Keratinocyte (primary cell): ENCODE measurements around the gene TSPOAP1. TPM values are rescaled to one million over a fixed set of nuclear protein-coding genes. Genes with fewer than 3 reads are reported as not detected.

Source experiments
- DNase-seq: peaks from one replicate; pipeline ENCODE4 v3.0.0-alpha.2; 2011; ENCODE audit warnings: low read depth, missing footprints, low spot score
- FAIRE-seq: peaks from 2 replicates; lab custom pipeline; 2011; peaks lifted over from hg19 to GRCh38; lab: Jason Lieb, UNC
- H2AFZ ChIP-seq: 2 replicates; pipeline ENCODE4 v1.6.0; 2012; ENCODE audit warnings: low read length, control low read depth, inconsistent platforms; ENCODE audit not compliant: control insufficient read depth
- H3K27ac ChIP-seq: 2 replicates; pipeline ENCODE4 v1.5.1; 2011; ENCODE audit warnings: low read length; ENCODE audit not compliant: control insufficient read depth, insufficient read depth
- H3K27me3 ChIP-seq: 3 replicates; pipeline ENCODE4 v1.6.0; 2011; ENCODE audit warnings: low read length; ENCODE audit not compliant: control insufficient read depth, insufficient read depth; ENCODE audit errors: extremely low read depth
- H3K36me3 ChIP-seq, 2 experiments: 2 replicates in 1 of 2; 3 replicates in 1 of 2; pipeline ENCODE4 v1.5.1; 2011; ENCODE audit warnings: low read length in 2 of 2, mild to moderate bottlenecking in 1 of 2; ENCODE audit not compliant: control insufficient read depth in 2 of 2, insufficient read depth in 2 of 2; ENCODE audit errors: extremely low read depth in 1 of 2
- H3K4me1 ChIP-seq: 3 replicates; pipeline ENCODE4 v1.5.1; 2011; ENCODE audit warnings: low read length; ENCODE audit not compliant: control insufficient read depth, insufficient read depth; ENCODE audit errors: extremely low read depth
- H3K4me2 ChIP-seq: 3 replicates; pipeline ENCODE4 v1.6.0; 2011; ENCODE audit warnings: low read depth, low read length; ENCODE audit not compliant: control insufficient read depth, insufficient read depth; ENCODE audit errors: extremely low read depth
- H3K4me3 ChIP-seq, 3 experiments: fragments of 200-600 bp in 1 of 3; sonication (generic) in 1 of 3; 2 replicates in 2 of 3; 3 replicates in 1 of 3; pipeline ENCODE4 v1.5.1; 2011 to 2016; ENCODE audit warnings: low read length in 3 of 3, mild to moderate bottlenecking in 3 of 3, control low read depth in 2 of 3, inconsistent platforms in 1 of 3, low read depth in 1 of 3, mixed read lengths in 1 of 3, mixed run types in 1 of 3, moderate library complexity in 1 of 3; ENCODE audit not compliant: control insufficient read depth in 2 of 3, insufficient read depth in 2 of 3; ENCODE audit errors: extremely low read depth in 1 of 3
- H3K79me2 ChIP-seq: 2 replicates; pipeline ENCODE4 v1.6.0; 2012; ENCODE audit warnings: low read length; ENCODE audit not compliant: control insufficient read depth, insufficient read depth
- H3K9ac ChIP-seq: 3 replicates; pipeline ENCODE4 v1.6.0; 2011; ENCODE audit warnings: low read length; ENCODE audit not compliant: control insufficient read depth, insufficient read depth; ENCODE audit errors: extremely low read depth
- H3K9me1 ChIP-seq: 3 replicates; pipeline ENCODE4 v1.6.0; 2011; ENCODE audit warnings: low read length; ENCODE audit not compliant: control insufficient read depth, insufficient read depth; ENCODE audit errors: extremely low read depth
- H3K9me3 ChIP-seq: 2 replicates; pipeline ENCODE4 v1.5.1; 2012; ENCODE audit warnings: low read depth, low read length; ENCODE audit not compliant: control insufficient read depth
- H4K20me1 ChIP-seq: 3 replicates; pipeline ENCODE4 v1.6.0; 2011; ENCODE audit warnings: low read length; ENCODE audit not compliant: control insufficient read depth, insufficient read depth; ENCODE audit errors: extremely low read depth
- CTCF ChIP-seq, 3 experiments: IDR thresholded peaks in 1 of 3; conservative IDR thresholded peaks in 1 of 3; optimal IDR thresholded peaks in 1 of 3; 2 replicates in 2 of 3; 3 replicates in 1 of 3; pipeline versions ENCODE3 to v1.5.1; 2011; ENCODE audit warnings: low read length in 3 of 3, mild to moderate bottlenecking in 3 of 3, moderate library complexity in 2 of 3, control low read depth in 1 of 3, inconsistent platforms in 1 of 3; ENCODE audit not compliant: insufficient read depth in 2 of 3; ENCODE audit errors: extremely low read depth in 1 of 3
- EZH2 ChIP-seq: IDR thresholded peaks from one replicate; pipeline ENCODE4 v1.6.1; 2012; ENCODE audit warnings: inconsistent platforms, mild to moderate bottlenecking, low read length, moderate library complexity
- dilution Hi-C: fragments of 300-500 bp; cut with MboI; formaldehyde crosslinking; loops from one replicate; pipeline ENCODE4 v1.7.0; 2020; ENCODE audit warnings: low sequenced_read_pairs; ENCODE audit not compliant: extremely low pct_ligation_motif_present
- polyA plus RNA-seq, 5 experiments: library from polyadenylated mRNA; depleted of rRNA in 3 of 5; stranded (reverse) in 3 of 5; stranded (forward) in 1 of 5; unstranded in 1 of 5; fragments of >200 nt; gene quantifications; 1 replicate in 1 of 5; 2 replicates in 3 of 5; 3 replicates in 1 of 5; pipeline versions ENCODE4 v1.2.1 to v1.2.3, GENCODE V29; 2011 to 2012; ENCODE audit warnings: missing spikeins in 2 of 5, low read depth in 1 of 5, low replicate concordance in 1 of 5

Gene TSPOAP1
- polyA plus RNA-seq, 1 donor (not counting 4 experiments of a cell fraction or from before 2014, with no cell fraction given), result 0.04 TPM

GRCh38 chr17:58312021-58312630, 16.5 kb downstream of the TSPOAP1 start:
- Histone ChIP-seq H3K27me3 (peaks cover 5% of the 10 kb centered on the region), H3K79me2 (no peaks in the 10 kb centered on the region), H3K4me3 (no peak overlapping the region), H3K4me2 (no peak overlapping the region), H2AFZ (no peak overlapping the region), H3K9me1 (no peaks in the 10 kb centered on the region), H3K27ac (no peak overlapping the region), H4K20me1 (no peaks in the 10 kb centered on the region), H3K9me3 (no peaks in the 10 kb centered on the region), H3K36me3 (no peaks in the 10 kb centered on the region), H3K4me1 (no peaks in the 10 kb centered on the region), H3K9ac (no peak overlapping the region)
- no peak for DNase-seq
- TF ChIP-seq CTCF (optimal IDR thresholded peaks at IDR 0.05 in 1 of 3, IDR thresholded peaks at IDR 0.05 in 1 of 3, conservative IDR thresholded peaks at IDR 0.05 in 1 of 3; ENCODE audit: extremely low read depth in 1 of 3, insufficient read depth in 2 of 3, low read length in 3 of 3) (no peak), EZH2 (no peak)
- dilution Hi-C loops, result no loop called here
- FAIRE-seq, result no peak

- Histone ChIP-seq H3K27me3 (peaks cover 5% of the 10 kb centered on the region), H3K4me3 (no peak overlapping the region), H2AFZ (no peak overlapping the region), H3K9me3 (no peaks in the 10 kb centered on the region), H3K4me2 (no peak overlapping the region), H3K9me1 (no peaks in the 10 kb centered on the region), H3K9ac (no peak overlapping the region), H4K20me1 (no peaks in the 10 kb centered on the region), H3K36me3 (no peaks in the 10 kb centered on the region), H3K27ac (no peak overlapping the region), H3K79me2 (no peaks in the 10 kb centered on the region), H3K4me1 (no peaks in the 10 kb centered on the region)
- DNase-seq (no peak), FAIRE-seq (no peak)
- dilution Hi-C loops, result no loop called here
- TF ChIP-seq EZH2 (no peak), CTCF (optimal IDR thresholded peaks at IDR 0.05 in 1 of 3, IDR thresholded peaks at IDR 0.05 in 1 of 3, conservative IDR thresholded peaks at IDR 0.05 in 1 of 3; ENCODE audit: extremely low read depth in 1 of 3, insufficient read depth in 2 of 3, low read length in 3 of 3) (no peak)
Measured at GRCh38 chr17:58311429-58311894, 17.1 kb downstream of the TSPOAP1 start.
